HG03565 (cell line): ENCODE measurements around the gene COL15A1.

ENCODE experiments used
- ATAC-seq: cut with Tn5 transposase; IDR thresholded peaks from one replicate; pipeline ENCODE4 v1.9.1; 2021; ENCODE audit warnings: mild to moderate bottlenecking, moderate library complexity; ENCODE audit not compliant: unreplicated experiment

Gene COL15A1

DNA sequence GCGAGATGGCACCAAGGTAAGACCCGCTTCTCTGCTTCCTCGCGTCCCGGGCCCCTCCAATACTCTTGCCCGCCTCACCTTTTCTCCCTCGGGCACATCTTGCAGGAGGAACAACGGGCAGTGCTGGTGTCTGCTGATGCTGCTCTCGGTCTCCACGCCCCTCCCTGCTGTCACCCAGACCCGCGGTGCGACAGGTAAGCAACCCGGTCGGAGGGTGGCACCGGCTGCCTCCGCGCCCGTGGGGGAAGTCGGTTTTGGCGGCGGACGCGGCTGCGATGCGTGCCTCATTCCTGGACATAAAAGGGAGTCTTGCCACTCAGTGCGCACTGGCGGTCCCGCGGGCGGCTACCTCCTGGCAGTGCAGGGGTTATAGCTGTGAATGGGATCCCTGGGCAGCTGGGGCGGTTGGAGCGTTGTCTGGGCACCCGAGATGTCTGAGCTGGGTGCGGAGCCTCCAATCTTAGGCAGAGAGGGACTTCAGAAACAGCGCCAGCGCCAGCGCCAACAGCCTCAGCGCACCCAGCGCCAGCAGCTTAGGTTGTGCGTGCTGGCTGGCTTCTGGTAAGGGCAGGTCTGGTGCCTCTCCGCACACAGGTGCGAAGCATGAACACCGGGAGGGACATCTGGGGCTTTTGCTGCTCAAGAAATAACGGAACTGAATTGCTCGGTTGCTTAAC lies 488 bp downstream of the COL15A1 start:
- no peak for ATAC-seq

DNA sequence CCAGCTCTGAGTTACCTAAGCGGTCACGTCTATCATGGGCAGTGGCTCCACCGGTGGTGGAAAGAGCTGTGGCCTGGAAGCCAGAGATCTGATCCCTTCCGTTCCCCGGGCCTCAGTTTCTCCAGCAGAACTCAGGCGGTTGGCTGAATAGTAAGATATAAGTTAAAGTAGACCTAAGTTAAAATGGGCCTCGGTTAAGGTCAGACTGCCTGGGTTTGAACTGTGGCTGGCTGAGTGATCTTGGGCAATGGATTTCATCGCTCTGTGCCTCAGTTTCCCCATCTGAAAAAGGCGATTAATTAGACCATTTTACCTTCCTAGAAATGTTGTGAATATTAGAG lies 997 bp downstream of the COL15A1 start:
- no peak for ATAC-seq

DNA sequence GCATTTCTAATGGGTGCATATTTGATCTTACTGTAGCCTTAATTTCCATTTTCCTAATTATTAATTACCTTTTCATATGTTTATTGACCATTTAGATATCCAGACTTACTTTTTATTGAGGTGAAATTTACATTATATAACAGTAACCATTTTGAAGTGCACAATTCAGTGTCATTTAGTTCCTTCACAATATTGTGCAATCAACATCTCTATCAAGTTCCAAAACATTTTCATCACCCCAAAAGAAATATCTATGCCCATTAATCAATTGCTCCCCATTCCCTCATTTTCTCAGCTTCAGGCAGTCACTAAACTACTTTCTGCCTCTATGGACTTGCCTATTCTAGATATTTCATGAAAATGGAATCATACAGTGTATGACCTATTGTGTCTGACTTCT lies 5.9 kb downstream of the COL15A1 start:
- no peak for ATAC-seq

DNA sequence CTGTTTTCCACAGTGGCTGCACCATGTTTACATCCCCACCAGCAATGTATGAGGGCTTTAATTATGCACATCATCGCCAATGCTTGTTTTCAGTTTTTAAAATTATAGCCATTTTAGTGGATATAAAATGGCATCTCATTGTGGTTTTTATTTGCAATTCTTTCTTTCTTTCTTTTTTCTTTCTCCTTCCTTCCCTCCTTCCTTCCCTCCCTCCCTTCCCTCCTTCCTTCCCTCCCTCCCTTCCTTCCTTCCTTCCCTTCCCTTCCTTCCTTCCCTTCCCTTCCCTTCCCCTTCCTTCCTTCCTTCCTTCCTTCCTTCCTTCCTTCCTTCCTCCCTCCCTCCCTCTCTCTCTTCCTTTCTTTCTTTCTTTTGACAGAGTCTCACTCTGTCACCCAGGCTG lies 6.6 kb downstream of the COL15A1 start:
- ATAC-seq = no peak

DNA sequence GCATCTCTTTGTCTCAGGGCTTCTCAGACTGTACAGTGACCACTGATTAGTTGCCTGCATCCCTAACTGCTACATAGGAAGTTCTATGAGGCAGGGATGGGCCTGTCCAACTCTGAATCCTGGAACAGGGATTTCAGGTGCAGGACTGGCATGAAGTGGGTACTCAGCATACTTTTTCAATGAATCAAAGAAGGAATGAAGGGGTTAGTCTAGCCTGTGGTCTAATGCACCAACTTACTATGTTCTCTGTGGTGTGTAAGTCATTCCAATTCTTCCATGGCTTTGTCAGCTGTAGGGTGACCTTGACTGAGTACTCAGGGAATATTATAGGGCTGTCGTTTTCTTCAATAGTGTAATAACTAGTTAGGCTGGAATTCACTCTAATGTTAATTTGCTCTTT lies 8.3 kb downstream of the COL15A1 start:
- ATAC-seq = no peak

DNA sequence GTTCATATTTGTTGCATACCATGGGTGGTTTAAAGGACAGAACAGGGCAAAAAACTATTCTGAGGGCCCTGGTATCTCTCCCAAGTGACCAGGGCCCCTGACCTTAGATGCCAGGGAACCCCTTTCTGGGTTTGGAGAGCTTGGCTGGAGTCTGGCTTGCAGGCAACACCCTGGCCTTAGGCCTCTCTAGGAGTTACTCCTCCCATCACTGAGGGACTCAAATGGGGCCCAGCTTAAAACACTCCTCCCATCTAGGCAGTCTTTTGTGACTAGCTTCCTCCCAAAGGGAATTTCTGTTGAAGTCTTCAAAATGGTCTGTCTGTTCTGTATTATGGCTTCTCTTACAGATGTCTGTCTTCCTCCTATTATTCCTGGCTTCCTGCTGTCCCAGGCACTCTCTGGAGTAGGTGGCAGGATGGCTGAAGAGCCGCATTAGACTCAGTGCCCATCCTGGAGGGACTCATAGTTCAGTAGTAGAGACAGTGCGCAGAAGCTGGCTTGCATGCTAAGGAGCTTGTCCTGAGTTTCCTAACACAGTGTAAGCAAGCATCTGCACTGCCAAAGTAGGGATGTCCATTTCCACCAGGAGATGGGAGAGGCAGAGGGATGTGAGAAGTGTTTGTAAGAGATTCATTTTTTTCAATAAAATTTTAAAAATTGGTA lies 10.0 kb downstream of the COL15A1 start:
- ATAC-seq = no peak

DNA sequence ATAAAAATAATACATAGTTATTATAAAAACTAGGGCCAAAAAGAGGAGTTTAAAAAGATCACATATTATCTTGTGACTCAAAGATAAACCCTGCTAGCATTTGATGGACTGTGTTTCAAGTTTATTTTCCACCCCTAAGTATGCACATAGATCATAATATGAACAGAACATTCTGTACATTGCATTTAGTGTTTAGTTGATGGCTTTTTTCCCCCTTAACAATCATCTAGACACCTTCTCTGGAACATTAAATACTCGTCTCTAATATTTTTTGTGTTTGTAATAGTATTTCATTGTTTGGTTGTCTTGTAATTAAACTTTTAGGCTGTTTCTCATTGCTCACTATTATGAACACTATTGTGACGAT lies 10.5 kb downstream of the COL15A1 start:
- no peak for ATAC-seq

DNA sequence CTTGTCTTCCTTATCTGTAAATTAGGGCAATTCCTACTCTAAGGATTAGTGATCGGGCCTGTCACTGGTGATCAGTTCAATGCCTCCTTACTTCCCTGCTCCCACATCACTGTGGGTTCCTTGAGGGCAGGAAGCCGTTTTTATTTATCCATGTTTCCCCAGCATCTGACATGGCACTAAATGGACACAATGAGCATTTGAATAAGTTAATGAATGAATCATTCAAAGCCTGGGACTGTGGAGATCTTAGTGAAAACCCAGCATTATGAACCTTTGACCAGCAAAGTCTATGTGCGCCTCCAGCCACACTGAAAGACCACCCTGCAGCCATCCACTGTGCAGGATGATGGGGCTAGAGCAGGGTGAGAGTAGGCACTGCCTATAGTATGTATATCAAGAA lies 11.6 kb downstream of the COL15A1 start:
- ATAC-seq = no peak

DNA sequence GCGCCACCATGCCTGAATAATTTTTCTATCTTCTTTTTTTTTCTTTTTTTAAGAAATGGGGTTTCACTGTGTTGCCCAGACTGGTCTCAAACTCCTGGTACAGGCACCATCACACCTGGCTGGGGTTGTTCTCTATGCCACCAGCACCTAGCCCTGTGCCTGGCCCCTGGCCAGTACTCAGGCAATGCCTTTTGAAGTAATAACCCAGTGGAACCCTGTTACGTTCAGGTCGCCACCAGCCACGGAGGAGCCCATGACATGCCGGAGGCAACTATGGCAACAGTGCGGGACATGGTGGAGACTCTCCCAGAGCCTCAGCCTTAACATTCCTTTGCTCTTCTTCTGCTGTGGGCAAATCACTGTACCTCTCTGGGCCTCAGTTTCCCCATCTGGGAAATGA lies 14.1 kb downstream of the COL15A1 start:
- ATAC-seq = no peak

DNA sequence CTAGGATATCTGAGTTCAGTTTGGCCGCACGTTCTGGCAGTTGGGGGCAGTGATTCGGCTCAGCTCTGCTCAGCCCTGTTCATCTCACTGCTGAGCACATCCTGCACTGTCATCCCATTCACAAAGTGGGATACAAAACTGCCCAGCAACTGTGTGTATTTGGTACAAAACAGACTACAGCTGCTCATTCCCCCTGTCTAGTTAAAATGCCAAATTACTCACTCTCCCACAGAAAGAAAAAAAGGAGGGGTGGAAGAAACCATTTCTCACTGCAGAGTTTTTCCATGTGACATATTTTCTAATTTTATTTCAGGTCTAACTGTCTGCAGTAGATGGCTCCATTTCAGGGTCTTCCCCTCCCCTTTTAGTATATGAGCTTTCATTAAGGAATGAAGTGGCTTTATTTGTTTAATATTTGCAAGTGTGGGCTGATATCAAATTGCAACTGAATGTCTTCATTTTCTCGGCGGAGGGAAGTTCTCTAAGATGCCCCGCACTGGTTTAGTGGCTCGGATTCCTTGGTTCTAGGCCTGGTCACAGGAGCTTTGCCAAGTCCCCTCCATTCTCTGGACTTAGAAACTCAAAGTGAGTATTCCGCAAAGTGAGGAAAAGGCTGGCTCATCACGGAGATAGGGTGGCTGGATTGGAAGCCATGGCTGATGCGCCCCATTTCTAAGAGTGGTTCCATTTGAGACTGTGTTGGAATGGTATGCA lies 14.7 kb downstream of the COL15A1 start:
- no peak for ATAC-seq

DNA sequence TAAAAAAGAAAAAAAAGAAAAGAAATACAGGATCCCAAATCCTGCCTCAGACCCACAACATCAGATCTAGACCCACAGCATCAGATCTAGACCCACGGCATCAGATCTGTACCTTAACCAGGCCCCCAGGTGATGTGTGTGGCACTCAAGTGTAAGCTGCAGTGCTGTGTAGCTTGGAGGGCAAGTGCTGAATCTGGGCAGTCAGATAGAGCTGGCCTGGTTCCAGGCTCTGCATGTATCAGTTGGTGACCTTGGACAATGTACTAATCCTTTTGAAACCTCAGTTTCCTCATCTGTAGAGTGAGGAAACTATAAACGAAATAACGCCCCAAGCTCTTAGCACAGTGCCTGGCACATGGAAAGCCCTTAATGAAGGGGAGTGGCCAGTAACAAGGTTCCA lies 16.7 kb downstream of the COL15A1 start:
- no peak for ATAC-seq

DNA sequence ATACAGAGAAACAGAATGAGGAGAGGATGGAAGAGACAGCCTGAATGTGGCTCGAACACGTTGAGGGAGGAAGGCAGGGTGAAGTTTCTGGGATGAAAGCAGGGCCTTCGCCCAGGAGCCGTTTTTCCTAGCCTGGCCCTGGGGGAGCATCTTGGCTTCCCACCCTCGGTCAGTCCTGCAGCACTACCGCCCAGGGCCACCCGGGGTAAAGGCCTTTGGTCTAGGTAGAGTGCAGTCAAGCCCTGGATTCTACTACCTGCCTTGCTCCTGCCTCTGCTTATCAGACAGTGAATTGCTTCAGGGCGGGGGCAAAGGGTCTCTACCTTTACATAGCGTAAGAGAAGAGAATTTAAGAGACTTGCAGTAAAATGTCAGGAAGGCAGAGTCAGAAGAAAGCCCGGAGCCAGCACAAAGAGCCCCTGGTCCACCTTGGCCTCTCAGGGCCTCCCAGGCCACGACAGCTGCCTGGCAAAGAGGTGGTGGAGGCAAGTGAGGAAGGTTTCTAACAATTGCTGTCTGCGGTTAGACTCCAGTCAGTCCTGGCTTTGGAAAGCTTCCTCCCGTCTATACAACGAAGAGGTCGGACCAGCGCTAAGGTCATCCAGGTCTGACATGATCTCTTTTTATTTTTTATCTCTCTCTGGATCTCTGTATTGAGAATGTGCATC lies 17.9 kb downstream of the COL15A1 start:
- ATAC-seq = no peak

DNA sequence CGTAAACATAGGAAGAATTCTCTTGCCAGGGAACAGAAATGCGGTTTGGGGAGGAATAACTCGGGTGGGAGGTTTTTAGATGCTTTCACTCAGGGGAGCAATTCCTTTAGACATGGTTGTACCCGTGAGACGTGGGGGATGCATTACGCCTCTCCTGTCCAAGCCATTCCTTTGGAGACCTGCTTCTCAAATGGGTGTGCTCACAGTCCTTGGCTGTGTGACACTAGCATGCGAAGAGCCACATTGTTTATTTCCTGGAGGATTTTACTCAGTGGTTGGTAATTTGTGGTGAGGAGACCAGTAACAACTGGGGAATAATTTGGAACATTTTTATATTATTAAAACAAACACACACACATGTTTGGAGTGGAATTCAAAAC lies 18.5 kb downstream of the COL15A1 start:
- ATAC-seq = no peak

DNA sequence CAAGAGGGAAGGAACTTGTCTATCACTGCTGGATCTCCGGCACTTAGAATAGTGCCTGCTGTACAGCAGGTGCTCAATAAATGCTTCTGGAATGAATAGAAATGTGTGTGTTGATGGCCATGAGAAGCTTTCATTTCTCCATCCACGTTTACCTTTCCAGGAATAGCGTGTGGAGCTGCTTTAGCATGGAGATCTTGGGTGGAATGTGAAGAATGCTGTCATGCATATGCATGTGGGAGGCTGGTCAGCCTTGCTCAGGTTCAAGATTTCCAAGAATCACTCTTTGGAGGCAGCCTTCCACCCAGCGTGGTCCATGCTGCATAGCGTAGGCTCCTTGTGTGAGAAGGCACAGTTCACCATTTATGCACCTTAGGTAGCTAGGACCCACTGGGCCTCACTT lies 19.2 kb downstream of the COL15A1 start:
- no peak for ATAC-seq

DNA sequence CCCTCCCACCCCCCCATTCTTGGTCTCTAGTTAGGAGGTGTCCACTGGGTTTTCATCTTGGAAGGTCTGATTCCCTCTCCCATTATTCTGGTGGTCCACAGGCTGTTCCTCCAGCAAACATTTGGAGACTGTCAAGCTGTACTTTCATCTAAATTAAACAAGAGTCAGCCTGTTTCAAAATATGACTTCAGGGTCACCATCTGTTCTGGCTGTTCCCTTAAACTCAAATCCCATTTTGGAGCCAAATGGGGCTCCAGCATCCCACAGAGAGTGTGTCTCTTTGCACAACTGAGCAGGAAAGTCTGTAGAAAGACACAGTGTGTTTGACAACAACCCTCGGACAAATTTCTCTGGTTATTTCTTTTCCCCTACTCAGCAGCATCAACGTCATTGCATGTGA lies 20.5 kb downstream of the COL15A1 start:
- no peak for ATAC-seq

DNA sequence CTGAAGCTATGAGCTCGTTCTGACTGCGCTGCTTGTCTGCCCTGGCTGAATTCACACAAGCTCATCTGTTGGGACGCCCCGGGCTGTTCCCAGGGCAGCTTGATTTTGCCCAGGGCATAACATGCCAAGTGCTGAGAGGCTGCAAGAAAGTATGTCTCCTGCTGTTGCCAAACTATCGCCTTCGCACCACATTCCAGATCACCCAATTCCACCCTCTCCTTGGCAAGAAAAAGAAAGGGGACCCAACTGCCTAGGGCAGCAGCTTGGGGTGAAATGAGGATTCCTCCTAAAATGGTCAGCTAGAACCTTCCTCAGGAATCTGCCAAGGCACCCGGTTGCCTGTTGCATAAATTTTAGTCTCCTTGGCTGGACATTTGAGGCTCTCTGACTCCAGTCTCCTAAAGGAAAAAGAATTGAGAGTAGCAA lies 21.2 kb downstream of the COL15A1 start:
- no peak for ATAC-seq

DNA sequence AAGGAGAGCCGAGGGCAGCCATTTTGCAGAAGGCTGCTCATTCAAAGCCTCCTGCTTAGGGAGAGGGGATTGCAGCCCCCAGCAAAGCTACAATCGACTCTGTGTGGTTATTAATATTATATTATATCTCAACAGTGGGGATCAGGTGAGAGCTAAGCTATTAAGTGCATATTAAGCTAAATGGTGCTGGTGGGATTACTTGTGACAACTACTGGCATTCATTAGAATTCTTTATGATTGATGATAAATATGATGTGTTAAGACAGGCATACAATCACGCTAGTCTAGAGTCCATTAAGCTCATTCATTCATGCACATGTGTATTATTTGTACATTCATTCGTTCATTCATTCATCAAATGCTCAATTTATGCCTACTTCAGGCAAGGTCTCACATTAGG lies 23.0 kb downstream of the COL15A1 start:
- ATAC-seq = no peak

DNA sequence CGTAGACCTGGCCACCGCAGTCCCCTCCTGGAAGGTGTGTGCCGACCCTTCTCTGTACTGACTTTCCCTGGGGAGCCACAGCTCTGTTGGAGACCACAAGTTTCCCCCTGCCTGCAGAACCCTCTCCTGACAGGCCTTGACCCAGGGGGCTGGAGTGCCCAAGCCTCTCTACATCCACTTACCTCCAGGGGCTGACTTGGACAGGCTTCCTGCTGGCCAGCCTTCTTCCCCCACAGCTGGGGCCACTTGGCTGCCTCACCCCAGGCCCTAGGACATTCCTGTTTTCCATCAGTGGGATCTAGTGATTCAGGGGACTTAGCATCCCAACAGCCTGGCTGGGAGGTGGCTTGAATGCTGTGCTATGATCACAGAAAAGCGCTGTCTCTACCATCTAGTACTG lies 23.6 kb downstream of the COL15A1 start:
- no peak for ATAC-seq

DNA sequence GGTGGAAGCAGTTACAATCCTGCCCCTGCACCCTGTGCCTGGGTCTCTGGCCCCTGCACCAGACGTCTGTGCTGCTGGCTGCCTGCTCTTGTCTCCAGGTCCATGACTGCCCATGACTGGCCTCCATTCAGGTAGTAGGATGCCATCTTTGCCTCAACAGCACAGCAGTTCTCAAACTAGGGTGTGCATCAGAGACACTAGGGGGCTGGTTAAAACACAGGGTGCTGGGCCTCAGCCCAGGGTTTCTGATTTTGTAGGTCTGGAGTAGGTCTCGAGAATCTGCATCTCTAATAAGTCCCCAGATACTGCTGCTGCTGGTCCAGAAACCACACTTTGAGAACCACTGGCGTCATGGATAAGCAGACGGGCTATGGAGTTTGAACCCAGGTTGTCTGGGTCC lies 24.0 kb downstream of the COL15A1 start:
- ATAC-seq = no peak

DNA sequence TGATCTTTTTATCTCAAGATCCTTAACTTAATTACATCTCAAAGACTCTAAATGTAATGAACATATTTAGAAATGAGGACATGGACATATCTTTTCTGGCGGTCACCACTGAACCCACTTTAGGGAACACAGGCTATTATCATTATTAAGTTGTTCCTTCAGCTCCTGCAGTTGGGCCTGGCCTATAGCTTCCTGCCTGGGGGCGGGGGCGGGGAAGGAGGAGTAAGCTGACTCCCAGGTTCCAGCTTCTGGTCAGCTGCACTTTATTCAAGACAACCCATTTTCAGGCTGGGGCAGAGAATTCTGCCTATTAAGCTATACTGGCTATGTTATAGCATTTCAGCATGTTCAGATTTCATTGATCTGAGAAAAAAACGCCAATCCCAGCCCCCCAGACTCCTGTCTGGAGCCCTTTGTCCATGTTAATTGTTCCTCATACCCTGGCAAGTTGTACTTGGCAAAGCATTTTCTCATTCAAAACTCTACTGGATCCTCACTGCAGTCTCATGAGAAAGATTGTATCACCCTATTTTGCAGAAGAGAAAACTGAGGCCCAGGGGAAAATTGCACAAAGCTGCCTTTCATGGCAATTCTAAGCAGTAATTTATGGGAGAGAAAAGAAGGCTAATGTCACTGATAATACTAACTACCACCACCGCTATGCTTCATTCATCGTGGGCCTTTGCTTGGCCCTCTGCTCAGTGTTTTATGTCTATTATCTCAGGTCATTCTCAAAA lies 25.1 kb downstream of the COL15A1 start:
- no peak for ATAC-seq

DNA sequence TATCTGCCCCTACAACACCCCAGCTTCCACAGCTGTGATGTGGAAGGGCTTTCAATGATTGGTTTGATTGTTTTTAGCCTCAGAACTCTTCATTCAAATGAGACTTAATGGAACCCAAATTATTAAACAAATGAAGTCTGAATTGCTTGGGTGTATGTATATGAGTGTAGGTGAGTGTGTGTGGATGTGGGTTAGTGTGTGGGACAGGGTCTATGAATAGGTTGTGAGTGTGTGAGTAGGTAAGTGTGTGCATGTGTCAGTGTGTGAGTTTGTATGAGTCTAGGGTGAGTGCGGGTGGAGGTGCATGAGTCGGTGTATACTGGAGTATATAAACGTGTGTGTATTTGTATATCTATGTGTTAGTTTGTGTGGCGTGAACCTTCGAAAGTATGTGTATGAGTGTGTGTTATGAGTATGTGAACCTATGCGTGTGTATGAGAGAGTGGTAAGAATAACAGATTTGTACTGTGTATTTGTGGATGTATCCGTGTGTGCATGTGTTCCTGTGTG lies 26.9 kb downstream of the COL15A1 start:
- ATAC-seq = no peak
